Astrocyte (in vitro differentiated cells and primary cell): ENCODE results near the gene HMX2.

Experiments
- EZH2 ChIP-seq: IDR thresholded peaks from 2 replicates; pipeline ENCODE4 v1.6.1; 2012; ENCODE audit warnings: mild to moderate bottlenecking, low read length, inconsistent platforms; ENCODE audit not compliant: insufficient read depth
- TF ChIP-seq, protein P1 (sequence below): IDR thresholded peaks from 2 replicates; pipeline ENCODE4 v1.5.1; 2011; ENCODE audit warnings: low read depth, mild to moderate bottlenecking, inconsistent platforms, low read length, moderate library complexity; ENCODE audit not compliant: insufficient read depth

DNA sequence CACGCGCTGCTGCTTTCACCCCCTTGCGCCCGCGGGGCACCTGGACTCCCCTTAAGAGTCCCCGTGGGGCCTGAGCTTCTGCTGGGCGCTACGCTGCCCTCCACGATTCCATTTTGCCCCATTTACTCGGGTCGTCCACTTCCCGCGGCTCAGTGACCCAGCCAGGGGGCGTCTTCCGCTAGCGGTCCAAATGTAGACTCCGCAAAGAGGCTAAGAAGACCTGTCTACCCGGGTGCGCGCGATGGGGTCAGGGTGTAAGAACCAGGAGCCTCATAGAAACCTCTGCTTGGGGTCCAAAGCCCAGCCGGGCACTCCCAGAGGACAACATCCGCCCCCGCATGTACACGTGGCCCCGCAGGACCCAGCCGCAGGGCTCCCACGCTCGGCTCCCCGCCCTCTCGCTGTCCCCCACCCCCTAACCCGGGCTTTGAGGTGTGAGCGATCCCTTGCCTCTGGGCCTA is 5.2 kb upstream of the HMX2 start:
- TF ChIP-seq, protein P1, sequence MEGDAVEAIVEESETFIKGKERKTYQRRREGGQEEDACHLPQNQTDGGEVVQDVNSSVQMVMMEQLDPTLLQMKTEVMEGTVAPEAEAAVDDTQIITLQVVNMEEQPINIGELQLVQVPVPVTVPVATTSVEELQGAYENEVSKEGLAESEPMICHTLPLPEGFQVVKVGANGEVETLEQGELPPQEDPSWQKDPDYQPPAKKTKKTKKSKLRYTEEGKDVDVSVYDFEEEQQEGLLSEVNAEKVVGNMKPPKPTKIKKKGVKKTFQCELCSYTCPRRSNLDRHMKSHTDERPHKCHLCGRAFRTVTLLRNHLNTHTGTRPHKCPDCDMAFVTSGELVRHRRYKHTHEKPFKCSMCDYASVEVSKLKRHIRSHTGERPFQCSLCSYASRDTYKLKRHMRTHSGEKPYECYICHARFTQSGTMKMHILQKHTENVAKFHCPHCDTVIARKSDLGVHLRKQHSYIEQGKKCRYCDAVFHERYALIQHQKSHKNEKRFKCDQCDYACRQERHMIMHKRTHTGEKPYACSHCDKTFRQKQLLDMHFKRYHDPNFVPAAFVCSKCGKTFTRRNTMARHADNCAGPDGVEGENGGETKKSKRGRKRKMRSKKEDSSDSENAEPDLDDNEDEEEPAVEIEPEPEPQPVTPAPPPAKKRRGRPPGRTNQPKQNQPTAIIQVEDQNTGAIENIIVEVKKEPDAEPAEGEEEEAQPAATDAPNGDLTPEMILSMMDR = no peak
- TF ChIP-seq EZH2 = peak; percentile 66
